ENCODE measurements around the gene AMMECR1.

The AMMECR1 gene

DNA sequence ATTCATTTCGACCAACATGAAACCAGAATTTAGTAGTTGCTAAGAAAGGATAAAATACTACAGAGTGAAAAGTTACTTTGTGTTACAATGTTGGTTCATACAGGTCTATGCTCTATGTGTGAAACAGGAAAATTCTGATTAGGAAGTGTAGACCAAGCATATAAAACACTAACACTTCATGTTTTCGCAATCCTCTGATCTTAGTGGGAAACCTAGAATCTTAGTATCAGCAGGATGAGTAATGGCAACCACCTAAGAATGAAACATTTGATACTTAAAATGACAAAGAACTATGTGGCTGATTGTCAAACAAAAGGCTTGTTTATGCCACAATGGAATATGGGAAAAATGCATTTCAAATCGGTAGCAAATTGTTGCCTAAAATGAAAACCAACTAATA lies 116.1 kb downstream of the AMMECR1 start:
- DNase-seq = no peak

DNA sequence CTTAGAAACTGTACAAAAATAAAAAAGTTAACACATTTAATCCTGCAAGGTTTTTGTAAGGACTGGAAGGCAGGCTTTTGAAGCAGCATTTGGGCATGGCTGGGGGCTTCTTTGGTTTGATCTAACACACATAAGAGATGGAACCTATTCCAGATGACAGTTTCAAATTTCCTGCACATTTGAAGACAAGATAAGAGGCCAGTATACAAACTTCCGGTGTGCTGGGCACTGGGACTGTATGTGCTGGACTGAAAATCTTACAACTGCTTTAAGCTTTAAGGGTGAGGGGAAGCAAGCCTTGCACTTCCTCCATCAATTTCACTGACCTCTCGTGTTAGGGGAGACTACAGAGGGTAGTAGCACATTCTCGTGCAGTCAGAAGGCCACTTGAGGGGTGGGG lies 122.9 kb downstream of the AMMECR1 start:
- DNase-seq = no peak

DNA sequence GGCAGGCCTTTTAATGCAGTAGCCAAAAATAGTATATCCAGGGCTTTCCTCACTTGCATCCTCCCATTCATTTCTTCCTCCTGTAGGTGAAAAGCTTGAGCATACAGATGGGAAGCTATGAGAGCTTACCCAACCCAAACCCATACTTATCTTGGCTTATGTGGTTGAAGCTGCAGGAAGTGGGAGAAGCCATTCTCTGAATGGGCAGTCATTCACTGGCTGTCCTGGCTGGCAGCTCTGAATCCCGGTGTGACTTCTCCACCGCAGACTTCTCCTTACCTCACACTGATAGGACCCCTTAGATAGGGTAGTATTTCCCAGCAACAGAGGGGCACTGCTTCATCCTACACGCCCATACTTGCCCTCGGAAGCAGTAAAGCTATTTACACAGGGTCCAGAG lies 125.4 kb downstream of the AMMECR1 start:
- DNase-seq = no peak

DNA sequence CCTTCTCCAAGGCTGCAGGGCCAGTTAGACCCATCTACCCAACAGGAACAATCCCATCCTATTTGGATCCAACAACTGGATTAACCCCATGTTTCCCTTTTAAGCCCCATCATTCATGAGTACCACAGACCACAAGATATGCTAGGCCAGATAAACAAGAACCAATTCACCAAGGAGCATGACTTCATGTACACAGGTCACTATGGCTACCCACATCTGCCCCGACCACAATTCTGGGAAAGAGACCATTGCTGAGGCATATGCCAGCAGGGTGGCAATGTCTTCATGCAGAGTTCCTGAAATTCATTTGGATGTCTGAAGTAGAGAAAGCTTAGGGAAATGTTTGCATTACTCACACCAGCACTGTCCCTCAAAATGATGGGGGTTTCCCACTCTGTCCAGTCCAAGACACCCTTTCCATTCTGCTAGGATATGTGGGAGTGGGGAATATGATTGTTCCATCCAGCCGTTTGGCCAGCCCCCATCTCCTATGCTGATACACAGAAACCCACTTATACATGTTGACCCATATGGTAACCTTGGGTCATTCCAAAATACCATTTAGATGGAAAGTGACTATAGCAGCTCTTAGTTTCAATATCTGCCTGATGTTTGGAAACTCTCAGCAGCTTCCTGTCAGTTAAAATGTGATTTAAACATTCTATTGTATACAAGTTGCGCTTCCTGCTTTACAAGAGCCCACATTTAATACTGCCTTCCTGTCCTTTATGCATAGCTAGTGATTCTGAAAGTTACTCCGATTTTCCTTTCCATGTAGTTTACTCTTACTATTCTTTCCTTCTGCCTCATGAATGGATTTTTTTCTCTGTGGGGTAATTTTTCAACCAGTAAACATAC lies 129.0 kb downstream of the AMMECR1 start:
- DNase-seq = no peak

DNA sequence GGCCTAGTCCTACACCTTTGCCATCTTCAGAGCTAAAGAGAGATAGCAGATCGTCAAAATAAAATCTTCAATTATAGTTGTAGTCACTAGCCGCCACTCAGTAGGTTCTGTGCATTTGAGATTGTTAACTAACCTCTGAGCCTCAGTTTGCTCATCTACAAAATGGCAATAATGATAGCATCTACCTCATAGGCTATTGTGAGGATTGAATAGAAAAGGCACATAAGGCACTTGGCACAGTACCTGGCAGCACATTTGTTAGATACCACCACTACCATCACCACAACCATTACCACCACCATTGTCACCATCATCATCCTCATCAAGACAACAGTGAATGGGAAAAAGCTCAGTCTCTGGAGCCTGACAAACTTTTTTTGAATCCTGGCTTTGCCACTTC lies 134.6 kb downstream of the AMMECR1 start:
- no peak for DNase-seq

DNA sequence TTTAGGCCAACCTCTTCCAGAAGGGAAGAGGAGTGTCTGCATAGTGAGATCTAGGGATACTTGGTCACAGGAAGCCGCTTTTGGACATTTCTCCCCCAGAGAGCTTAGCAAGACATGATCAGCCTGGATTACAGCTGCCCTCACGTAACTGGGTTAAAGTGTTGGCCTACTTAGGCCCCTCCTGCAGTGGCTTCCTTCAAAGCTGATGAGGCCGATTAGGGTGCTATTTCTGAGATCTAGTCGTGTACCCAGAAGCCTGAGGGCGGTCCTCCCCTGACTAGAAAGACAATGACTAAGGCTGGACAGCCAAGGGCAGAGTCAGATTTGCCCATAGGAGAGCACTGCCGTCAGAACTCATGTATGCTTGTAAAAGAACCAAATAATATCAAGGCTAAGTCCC lies 135.0 kb downstream of the AMMECR1 start:
- DNase-seq = no peak

DNA sequence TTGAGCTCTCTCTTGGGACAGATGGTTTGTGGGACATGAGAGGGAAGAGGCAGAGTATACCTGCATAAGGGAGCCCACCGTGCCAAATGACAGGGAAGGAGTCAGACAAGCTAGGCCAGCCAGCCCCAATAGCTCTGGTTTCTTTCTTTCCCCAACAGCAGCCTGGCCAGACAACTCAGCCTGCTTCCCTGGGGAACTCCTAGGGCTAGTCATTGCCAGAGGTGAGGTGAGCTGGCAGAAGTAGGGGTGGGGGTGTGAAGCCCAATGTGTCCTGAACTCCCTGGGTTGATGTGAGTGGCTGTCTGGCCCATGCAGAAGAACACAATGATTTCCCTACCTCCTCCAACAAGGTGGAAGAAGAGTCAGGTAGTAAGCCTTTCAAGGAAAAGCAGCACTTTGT lies 135.5 kb downstream of the AMMECR1 start:
- no peak for DNase-seq

DNA sequence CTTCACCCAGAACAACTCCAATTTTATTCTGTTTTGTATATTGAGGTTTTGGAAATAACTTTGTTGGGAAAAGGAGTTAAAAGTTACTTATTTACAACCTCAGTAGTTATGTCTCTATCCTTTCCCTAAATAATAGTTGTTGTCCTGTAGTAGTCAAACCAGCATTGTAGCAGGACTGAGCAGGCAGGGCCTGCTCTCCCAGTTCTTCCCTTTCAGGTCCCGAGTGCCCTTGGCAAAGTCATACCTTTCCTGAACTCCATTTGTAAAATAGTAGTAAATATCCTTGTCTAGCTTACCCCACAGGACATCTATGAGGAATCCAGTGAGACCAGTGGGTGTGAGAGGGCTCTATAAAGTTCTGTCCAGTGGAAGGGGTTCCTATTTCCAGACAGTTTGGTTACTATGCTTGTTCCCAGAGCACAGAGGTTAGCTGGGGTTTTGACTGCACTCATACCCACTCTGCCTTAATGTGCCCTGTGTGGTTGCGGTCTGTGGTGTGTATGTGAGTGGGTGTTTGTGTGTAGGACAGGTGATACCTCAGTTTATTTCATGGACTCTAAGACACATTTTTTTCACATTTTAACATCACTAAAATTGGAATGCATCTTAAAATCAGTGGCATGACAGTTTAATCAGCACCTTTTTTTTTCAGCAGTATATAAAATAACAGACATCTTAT lies 136.3 kb downstream of the AMMECR1 start:
- DNase-seq = no peak

DNA sequence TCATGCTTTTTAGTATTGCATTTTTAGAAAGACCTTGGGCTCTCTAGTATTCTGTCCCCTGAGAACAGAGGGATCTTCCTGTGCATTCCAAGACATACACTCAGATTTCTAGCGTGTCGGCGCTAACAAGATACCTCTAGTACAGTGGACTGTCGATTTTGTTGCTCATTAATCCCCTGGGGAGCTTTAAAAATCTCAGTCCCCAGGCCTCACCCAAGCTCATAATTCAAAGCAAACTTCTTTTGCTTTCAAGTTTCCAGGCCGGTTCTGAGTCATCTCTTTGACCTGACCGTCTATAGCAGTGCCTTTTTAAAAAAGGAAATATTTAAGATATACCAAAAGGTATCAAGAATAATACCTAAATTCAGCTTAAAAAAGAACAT lies 137.0 kb downstream of the AMMECR1 start:
- no peak for DNase-seq

DNA sequence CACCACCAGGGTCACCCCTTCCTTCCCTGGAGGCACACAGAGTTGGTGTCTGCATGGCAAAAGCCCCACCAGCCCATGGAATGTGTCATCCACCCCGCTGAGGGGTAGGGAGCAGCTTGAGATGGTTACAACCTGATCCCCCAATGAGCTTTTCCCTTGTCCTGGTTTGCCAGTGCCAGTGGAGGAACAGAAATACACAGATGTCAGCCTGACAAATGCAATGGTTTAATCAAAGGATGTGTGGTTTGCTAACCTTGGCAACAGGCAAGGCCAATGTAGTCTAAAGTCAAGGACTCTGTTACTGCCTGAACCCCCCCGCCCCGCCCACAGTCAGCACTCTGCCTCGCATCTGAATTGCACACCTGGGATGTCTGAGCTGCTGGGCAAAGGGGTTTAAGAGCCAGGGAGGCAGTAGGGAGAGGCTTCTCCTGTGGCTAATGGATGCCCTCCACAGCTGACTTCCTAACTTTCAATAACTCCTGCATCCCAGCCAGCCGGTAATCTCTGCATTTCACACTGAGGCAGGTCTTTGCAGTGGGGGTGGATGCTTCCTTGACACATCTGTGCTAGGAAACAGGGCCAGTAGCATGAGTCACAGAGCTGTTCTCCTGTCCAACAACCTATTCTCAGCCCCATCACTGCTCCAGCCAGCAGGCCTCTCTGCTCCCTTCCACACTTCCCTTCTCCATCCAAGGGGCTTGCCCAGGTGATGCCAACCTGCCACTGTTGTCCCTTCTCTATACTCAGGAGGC lies 137.5 kb downstream of the AMMECR1 start:
- no peak for DNase-seq

DNA sequence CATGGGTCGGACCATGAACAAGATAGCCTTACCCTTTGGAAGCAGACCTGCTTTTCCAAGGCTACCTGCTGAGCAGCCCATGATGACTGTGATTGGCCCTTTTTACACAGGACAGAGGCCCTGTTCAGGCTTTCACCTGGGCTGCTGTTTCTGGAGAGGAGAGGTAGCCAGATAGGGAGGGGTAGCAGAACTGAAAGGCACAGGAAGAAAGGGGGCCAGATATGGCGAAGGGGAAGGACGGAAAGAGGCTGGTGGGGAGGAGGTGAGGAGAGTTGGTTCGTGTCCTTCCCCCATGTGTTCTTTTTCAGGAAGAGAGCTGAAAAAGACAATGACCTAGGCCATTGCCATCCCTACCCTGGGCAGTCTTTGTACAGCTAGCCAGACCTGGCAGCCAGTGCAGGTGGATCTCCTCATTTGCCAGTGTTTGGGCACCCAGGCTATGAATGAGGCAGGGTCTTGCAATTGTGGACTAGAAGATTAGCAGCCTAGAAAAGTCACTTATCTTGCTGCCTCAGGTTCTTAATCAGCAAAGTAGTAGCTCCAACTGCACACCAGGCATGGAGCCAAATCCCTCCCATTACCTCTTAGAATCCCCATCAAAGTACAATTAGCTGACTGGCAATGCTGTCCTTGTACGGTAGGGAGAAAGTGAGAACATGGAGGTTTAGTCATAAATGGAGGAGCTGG lies 139.6 kb downstream of the AMMECR1 start:
- DNase-seq = no peak

DNA sequence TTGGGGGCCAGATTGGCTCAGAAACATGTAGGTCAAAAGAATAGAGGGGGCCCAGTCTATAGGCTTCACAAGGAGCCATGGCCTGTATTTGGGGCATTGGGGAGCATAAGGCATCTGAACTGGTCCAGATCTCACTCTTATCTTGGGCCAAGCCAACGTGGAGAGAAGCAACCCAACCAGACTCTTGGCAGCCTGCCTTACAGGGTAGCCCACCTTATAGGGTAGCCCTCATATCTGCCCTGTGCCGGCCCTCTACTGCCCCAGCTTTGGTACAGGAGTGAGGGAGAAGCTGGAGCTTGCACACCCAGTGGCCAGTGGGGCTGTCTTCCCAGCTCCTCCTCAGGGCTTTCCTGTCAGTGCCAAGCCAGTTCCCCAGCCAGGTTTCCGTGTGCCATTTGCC lies 142.2 kb downstream of the AMMECR1 start:
- no peak for DNase-seq

DNA sequence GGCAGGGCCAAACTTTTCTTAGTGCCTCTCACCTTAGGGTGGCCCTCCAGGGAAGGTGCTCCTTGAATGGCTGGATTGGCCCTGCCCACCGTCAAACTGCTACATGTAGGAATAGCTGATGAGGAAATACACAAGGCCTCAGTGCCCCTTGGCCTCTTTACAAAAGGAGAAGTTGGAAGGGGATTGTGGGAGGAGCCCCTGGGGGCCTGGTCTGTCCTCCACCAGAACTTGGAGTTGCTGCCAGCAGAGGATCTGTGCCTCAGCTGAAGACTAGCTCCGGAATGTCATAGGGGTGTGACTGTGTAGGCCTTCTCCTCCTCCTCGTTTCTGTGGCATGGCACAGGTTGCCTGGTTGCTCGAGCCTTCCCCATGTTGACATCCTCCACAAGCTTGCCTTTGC lies 142.7 kb downstream of the AMMECR1 start:
- no peak for DNase-seq

DNA sequence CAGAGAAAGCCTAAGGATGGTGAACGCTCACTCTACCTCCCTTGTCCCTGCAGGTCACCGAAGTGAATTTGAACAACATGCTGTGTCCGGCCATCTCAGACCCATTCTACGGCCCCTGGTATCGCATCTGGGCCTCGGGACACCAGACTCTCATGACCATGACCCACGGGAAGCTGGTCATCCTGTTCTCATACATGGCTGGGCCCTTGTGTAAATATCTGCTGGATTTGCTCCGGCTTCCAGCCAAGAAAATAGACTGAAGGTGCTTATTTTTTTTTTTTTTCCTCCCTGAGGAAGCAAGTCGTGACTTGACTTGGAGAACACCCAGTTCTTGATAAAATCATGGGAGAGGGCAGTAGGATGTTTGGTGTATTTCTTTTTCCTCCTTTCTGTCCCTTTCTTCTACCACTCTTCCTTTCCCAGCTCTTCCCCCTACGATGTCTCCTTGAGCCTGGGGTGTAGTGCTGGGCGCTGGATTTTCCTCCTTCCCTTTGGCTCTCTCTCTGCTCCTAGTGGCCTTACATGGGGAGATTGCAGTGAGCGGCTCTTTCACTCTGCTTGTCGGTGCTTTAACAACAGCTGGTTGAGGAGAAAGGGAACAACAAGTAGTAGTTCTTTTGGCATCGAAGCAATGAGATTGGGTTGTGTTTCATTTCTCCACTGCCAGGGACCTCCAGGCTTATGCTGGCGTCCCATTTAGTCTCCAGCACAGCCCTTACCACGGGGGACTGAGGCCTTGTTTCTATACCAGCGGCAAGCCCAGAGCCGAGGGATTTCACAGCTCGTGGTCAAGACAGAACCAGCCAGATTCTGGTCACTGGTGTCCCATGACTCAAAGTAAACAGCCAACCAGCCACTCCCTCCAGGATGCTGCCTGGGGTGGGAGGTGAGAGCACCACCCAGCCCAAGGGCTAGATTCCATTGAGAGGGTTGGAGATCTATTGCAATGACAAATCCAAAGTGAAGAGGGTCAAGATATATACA lies 144.4 kb downstream of the AMMECR1 start:
- no peak for DNase-seq

DNA sequence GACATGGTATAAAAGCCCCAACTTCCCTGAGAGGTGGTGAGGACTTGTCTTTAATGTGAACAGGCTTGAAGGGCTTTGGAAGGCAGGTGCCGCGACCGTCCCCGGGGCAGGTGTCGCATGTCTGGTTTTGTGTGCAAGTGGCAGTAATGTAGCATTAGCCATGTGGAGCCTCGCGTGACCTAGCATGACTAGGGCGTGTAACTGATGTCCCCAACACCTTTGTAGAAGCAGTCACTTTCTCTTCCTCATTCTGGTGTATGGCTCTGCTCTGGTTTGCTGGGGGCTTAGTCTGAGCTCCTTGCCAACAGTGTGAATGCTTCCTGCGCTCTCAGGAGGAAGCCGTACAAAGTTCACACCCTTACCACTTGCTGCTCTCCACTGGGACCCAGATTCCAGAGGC lies 145.7 kb downstream of the AMMECR1 start:
- no peak for DNase-seq

DNA sequence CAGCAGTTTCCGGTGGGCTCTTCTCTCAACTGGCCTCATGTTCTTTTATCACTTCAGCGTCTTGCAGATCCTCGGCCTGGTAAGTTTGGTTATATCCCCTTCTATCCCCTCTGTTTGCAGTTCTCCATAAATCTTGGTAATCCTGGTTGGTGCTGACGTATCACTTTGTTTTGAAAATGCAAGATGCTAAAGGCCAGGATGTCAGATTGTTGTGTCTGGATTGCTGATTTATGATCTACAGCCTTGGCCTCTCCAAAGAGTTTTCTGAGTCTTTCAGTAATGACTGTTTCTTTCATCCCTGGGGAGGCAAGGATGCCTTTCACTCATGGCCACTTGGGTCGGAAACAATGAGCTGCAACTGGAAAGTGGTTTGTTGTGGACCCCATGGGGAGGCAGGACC lies 146.4 kb downstream of the AMMECR1 start:
- DNase-seq = no peak

DNA sequence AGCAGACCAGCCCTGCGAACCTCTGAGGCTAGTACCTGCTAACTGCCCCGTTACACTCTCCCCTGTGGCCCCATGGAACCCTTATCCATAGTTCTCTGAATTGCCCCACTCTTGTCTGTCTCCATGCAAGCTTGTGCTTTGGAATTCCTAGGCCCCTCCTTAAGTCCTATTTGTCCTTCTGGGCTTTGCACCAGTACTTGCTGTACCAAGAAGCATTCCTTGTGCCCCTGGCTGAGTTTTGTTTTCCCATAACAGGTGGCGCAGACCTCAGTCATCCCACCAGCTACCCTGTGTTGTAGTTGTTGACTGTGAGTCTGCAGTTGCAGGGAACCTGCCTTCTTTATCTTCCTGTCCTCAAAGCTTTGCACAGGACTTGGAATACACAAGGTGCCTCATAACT lies 147.9 kb downstream of the AMMECR1 start:
- no peak for DNase-seq

DNA sequence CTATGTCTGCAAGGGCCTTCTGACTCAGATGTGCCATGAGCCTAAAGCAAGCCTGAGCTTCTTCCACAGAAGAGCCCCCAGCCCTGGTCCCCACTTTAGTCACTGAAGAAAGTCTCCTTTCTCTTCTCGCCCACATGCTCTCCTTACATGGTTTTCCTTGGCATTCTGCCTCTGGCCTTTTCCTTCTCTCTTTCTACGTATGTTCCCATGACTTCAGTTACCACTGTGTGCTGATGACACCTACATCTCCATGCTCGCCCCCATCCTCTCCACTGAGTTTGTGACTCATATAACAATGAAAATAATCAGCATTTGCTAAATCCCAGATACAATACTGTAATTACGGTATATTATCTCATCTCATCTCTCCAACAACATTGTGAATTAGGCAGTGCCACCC lies 149.3 kb downstream of the AMMECR1 start:
- no peak for DNase-seq

DNA sequence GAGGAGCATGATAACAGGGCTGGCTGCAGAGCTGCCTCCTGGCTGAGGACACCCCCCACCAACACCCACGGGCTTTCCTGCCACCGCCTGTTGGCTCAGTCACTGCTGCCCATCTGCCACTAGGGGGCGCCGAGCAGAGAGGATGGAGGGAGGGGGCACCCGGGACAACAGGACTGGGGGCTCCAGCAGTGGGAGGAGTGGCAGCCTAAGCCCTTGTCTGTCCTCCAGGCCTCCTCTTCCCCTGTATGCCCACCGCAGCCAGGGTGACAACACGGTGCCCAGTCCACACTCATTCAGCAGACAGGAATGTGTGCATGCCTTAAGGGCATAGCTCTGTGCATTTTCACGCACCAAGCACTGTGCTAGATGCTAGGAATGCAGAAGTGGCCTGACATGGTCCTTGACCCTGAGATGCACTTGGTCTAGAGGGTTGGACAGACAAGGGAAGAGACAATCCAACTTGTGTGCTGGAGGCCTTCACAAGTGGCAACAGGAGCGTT lies 149.9 kb downstream of the AMMECR1 start:
- DNase-seq = peak; percentile 52

DNA sequence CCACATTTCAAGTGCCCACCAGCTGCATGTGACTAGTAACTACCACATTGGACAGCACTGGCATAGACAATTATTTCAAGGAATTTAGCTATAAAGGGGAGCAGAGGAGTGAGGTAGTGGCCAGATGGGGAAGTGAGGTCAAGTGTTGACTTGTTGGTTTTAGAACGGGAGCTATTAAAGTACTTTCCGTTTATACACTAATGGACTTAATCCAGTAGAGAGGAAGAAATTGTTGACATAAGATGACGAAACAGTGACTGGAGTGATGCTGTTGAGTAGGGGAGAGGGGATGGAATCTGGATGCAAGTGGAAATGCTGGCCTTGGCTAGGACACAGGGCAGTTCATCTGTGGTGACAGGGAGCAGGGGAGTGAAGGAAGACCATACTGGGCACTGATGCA lies 154.4 kb downstream of the AMMECR1 start:
- no peak for DNase-seq

DNA sequence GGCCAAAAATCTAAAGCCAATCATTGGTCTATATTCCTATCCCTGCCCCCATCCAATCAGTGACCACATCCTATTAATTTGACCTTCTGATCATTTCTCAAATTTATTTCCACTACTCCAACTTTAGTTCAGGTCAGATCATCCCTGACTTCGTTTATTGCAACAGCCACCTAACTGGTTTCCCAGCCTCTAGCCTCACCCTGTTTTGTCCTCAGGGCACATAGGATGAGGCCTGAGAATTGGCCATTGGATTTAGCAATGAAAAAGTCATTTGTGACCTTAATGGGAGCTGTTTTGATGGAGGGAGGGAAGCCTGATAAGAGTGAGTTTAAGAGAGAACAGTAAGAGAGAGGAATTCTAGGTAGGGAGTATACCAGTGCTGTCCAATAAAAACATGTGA lies 155.0 kb downstream of the AMMECR1 start:
- no peak for DNase-seq

DNA sequence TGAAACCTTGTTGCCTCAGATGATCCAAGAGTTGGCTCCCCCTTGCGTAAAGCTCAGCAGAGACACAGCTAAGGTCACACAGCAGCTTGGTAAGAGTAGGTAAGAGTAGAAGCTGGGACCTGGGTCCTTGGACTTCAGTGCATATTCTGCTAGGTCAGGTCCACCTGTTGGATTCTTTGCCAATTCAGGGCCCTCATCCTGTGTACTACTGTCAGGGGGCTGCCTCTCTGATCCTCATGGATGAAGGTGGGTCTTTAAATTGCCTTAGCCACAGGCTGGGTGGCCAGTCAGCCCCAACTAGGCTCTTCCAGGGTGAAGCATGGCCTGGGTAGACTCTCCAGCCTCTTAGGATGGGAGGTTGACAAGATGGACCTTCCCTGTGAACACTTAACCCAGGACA lies 155.8 kb downstream of the AMMECR1 start:
- no peak for DNase-seq
